ENCODE measurements around the gene RCVRN.

RCVRN gene

DNA sequence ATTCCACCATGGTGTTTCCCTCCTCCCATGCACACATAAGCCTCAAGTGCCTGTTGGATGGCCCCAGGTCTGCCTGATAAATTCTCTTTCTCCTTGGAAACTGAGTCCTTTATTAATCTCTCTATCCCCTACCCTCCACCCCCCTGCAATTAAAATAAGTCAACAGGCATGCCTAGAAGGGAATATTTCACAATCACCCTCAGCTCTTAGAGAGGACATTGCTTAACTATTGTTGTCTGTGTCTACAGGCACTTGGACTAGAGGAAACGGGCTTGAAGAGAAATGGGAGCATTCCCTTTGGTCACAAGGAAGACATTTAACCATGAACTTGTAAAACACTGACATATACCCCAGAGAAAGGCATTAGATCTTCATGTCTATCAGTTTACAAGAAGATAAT is 39.5 kb downstream of the RCVRN start:
- TF ChIP-seq, protein P1, sequence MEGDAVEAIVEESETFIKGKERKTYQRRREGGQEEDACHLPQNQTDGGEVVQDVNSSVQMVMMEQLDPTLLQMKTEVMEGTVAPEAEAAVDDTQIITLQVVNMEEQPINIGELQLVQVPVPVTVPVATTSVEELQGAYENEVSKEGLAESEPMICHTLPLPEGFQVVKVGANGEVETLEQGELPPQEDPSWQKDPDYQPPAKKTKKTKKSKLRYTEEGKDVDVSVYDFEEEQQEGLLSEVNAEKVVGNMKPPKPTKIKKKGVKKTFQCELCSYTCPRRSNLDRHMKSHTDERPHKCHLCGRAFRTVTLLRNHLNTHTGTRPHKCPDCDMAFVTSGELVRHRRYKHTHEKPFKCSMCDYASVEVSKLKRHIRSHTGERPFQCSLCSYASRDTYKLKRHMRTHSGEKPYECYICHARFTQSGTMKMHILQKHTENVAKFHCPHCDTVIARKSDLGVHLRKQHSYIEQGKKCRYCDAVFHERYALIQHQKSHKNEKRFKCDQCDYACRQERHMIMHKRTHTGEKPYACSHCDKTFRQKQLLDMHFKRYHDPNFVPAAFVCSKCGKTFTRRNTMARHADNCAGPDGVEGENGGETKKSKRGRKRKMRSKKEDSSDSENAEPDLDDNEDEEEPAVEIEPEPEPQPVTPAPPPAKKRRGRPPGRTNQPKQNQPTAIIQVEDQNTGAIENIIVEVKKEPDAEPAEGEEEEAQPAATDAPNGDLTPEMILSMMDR (IDR thresholded peaks at IDR 0.05; ENCODE audit: control insufficient read depth, extremely low read depth, insufficient read depth): no peak
- no peak overlapping the region for H3K4me3 ChIP-seq (ENCODE audit: low read depth, low read length)
- DNase-seq (ENCODE audit: low read depth): no peak

DNA sequence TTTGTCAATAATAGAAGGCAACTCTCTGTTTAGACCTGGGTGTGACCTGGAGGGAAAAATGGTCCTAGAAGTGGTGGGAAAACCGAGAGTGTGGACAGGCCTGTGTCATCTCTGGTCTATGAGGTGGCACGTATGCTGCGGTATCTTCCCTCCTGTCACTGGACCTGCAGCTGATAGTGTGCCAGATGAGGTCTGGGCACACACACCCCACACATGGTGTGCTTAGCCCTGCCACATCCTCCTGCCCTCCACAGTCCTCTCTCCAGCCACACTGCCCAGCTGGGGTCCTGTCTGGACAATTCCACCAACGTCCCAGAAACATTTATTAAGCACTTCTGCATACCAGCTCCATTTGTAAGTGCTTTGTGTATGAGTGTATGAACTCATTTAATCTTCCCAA is 42.1 kb downstream of the RCVRN start:
- TF ChIP-seq, protein P1 (IDR thresholded peaks at IDR 0.05; ENCODE audit: control insufficient read depth, extremely low read depth, insufficient read depth): no peak
- no peak for DNase-seq (ENCODE audit: low read depth)

DNA sequence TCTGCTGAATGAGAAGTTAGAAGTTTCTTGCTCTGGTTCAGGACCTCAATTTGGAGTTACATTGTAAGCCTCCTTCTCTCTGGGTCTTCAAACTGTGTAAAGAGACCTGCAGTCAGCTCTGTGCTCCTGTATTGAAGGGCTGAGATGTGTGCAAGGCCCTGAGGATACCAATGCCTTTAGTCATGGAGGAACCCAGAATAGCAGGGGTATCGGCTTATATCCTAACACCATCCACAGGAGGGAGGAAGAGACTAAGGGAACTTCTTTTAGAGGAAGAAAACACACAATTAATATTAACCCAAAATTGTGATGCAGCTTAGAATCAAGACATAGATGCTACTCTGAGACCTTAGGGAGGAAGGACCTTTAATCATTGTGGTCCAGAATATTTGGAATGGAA is 42.9 kb downstream of the RCVRN start:
- no peak overlapping the region for H3K4me3 ChIP-seq (ENCODE audit: low read depth, low read length)
- TF ChIP-seq, protein P1 (IDR thresholded peaks at IDR 0.05; ENCODE audit: control insufficient read depth, extremely low read depth, insufficient read depth): no peak
- DNase-seq (ENCODE audit: low read depth): no peak

More for the DNA sequence above, 42.1 kb downstream of the RCVRN start:
- H3K4me3 ChIP-seq (ENCODE audit: low read depth, low read length): no peak overlapping the region

DNA sequence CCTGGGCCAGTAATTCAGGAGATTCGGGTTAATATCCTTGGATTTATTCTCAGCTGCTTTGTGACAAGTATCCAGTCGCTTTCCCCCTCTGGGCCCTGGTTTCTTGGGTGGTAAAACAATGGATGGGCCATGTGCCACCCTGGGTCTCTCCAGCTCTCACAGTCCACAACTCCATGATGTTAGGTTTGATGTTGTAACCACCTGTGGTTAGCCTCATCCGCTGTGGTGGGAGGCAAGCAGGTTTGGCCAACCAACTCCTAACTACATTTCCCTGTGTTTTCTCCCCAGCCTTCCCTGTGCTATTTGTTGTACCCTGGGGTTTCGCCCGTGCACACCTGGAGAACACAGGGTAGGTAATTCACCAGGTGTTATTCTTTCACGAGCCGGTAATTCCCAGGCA is 44.2 kb downstream of the RCVRN start:
- no peak for DNase-seq (ENCODE audit: low read depth)
- TF ChIP-seq, protein P1 (IDR thresholded peaks at IDR 0.05; ENCODE audit: control insufficient read depth, extremely low read depth, insufficient read depth): no peak

DNA sequence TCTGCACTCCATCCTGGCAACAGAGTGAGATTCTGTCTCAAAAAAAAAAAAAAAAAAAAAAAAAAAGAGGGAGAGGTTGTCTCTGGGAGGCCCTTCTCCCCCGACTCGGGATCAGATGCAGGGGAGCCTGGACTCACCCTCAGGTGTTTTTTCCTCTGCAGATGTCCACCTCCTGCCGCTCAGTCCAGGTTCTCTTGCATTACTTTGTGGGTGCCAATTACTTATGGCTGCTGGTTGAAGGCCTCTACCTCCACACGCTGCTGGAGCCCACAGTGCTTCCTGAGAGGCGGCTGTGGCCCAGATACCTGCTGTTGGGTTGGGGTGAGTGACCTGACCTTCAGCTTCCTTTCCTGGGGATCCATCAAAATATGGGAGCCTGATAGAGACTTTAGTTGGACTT is 45.3 kb downstream of the RCVRN start:
- TF ChIP-seq, protein P1 (IDR thresholded peaks at IDR 0.05; ENCODE audit: control insufficient read depth, extremely low read depth, insufficient read depth): no peak
- DNase-seq (ENCODE audit: low read depth): no peak
- no peak overlapping the region for H3K4me3 ChIP-seq (ENCODE audit: low read depth, low read length)

More for the DNA sequence above, 44.2 kb downstream of the RCVRN start:
- H3K4me3 ChIP-seq (ENCODE audit: low read depth, low read length): no peak overlapping the region

DNA sequence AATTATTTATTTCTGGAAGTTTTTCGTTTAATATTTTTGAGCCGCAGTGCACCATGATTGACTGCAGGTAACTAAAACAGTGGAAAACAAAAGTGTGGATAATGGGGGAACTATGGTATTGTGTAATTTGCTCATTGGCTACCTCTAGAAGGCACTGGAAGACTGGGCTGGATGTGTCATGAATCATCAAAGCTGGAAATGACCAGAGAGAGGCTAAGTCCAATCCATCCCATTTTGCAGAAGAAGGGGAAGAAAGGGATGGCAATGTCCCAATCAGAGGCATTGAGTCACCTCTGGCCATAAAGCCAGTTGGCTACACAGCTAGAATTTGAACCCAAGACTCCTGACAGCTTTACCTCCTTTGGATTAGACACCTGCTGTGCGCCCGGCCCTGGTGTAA is 50.0 kb downstream of the RCVRN start:
- TF ChIP-seq, protein P1 (IDR thresholded peaks at IDR 0.05; ENCODE audit: control insufficient read depth, extremely low read depth, insufficient read depth): no peak
- H3K4me3 ChIP-seq (ENCODE audit: low read depth, low read length): no peak overlapping the region
- no peak for DNase-seq (ENCODE audit: low read depth)

DNA sequence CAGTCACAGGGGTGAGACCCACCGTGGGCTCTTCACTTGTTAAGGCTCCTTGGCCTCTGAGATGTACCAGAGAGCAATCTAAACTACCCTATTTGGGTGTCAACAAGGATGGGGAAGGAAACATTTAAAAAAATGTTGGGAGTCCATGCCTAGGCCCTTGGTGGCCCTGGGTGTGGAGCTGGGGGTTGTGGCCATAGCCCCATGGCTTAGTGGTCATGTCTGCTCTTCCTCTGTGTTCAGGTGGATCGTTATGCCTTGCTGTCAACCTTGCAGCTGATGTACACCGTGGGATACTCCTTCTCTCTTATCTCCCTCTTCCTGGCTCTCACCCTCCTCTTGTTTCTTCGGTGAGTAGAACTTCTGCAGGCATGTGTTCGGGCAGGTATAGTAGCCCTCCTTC is 50.8 kb downstream of the RCVRN start:
- no peak overlapping the region for H3K4me3 ChIP-seq (ENCODE audit: low read depth, low read length)
- TF ChIP-seq, protein P1 (IDR thresholded peaks at IDR 0.05; ENCODE audit: control insufficient read depth, extremely low read depth, insufficient read depth): no peak
- DNase-seq (ENCODE audit: low read depth): no peak

Measured in LNCaP clone FGC (cell line).